ENCODE data around the gene SLC35A4. TPM values are rescaled to one million over a fixed set of nuclear protein-coding genes. Genes with fewer than 3 reads are reported as not detected.

Gene SLC35A4
- total RNA-seq, 1 donor from 2014 or later: 13.2 TPM

DNA sequence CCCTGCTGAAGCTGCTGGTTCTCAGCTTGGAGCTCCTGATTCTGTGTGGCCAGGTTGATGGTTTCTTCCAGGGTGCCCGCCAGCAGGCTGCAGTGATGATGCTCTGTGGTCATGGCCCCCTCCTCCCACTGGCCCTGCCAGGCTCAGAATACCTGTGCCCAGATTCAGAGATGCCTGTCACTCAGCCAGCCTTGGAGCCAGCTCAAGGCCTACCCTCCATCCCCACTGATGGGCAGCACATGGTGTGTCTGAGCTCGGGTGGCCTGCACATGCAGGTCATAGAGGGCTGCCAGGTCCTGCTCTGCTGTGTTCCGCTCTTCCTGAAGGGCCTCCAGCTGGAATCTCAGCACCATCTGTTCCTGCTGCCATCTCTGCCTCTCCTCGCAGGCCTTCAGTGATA lies 5.4 kb downstream of the SLC35A4 start:
- no peak overlapping the region for H3K4me3 ChIP-seq (ENCODE audit: low read depth, low read length)
- no peaks in the 10 kb centered on the region for H3K27me3 ChIP-seq (ENCODE audit: control insufficient read depth, insufficient read depth, low read length)
- DNase-seq (ENCODE audit: low read depth): no peak
- peaks cover 19% of the 10 kb centered on the region for H3K36me3 ChIP-seq (ENCODE audit: control insufficient read depth, insufficient read depth, low read length)
- TF ChIP-seq, protein P1, sequence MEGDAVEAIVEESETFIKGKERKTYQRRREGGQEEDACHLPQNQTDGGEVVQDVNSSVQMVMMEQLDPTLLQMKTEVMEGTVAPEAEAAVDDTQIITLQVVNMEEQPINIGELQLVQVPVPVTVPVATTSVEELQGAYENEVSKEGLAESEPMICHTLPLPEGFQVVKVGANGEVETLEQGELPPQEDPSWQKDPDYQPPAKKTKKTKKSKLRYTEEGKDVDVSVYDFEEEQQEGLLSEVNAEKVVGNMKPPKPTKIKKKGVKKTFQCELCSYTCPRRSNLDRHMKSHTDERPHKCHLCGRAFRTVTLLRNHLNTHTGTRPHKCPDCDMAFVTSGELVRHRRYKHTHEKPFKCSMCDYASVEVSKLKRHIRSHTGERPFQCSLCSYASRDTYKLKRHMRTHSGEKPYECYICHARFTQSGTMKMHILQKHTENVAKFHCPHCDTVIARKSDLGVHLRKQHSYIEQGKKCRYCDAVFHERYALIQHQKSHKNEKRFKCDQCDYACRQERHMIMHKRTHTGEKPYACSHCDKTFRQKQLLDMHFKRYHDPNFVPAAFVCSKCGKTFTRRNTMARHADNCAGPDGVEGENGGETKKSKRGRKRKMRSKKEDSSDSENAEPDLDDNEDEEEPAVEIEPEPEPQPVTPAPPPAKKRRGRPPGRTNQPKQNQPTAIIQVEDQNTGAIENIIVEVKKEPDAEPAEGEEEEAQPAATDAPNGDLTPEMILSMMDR (IDR thresholded peaks at IDR 0.05; ENCODE audit: insufficient read depth, low read length, severe bottlenecking): no peak
- FAIRE-seq: no peak

DNA sequence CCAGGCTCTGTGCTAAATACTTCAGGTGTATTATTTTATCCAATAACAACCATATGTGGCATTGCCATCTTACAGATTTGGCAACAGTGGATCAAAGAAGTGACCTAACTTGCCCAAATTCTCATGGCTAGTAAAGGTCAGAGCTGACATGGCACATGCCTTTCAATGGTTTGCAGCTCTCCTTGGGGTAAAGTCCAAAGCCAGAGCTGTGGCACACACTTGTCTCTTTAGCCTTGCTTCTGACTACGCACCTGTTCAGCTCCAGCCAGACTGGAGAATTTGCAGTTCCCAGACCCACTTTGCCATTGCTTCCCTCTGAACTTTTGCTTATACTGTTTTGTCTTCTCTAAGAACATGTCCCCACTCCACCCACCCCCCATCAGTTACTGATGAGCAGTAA lies 5.9 kb downstream of the SLC35A4 start:
- peaks cover 19% of the 10 kb centered on the region for H3K36me3 ChIP-seq (ENCODE audit: control insufficient read depth, insufficient read depth, low read length)
- DNase-seq (ENCODE audit: low read depth): no peak
- no peaks in the 10 kb centered on the region for H3K27me3 ChIP-seq (ENCODE audit: control insufficient read depth, insufficient read depth, low read length)
- H3K4me3 ChIP-seq (ENCODE audit: low read depth, low read length): no peak overlapping the region
- FAIRE-seq: peak; percentile 47
- TF ChIP-seq, protein P1 (IDR thresholded peaks at IDR 0.05; ENCODE audit: insufficient read depth, low read length, severe bottlenecking): no peak

DNA sequence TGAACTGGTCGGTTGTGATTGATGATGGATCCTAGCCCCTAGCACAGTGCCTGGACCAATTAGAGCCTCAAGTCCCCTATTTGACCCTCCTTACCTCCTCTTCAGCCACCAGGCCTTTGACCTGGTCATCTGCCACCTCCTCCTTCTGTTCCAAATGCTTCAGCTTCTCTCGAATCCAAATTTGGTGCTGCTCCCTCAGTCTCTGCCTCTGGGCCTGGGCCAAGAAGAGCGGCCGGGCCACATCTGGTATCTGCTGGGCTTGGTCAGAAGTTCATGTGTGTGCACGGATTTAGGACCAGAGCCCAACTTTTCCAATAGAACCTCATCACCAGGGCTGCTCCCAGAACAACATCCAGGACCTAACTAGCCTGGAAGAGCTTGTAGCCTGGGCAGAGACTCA lies 6.5 kb downstream of the SLC35A4 start:
- peaks cover 19% of the 10 kb centered on the region for H3K36me3 ChIP-seq (ENCODE audit: control insufficient read depth, insufficient read depth, low read length)
- no peaks in the 10 kb centered on the region for H3K27me3 ChIP-seq (ENCODE audit: control insufficient read depth, insufficient read depth, low read length)
- TF ChIP-seq, protein P1 (IDR thresholded peaks at IDR 0.05; ENCODE audit: insufficient read depth, low read length, severe bottlenecking): no peak
- no peak for DNase-seq (ENCODE audit: low read depth)
- no peak for FAIRE-seq
- H3K4me3 ChIP-seq (ENCODE audit: low read depth, low read length): no peak overlapping the region

DNA sequence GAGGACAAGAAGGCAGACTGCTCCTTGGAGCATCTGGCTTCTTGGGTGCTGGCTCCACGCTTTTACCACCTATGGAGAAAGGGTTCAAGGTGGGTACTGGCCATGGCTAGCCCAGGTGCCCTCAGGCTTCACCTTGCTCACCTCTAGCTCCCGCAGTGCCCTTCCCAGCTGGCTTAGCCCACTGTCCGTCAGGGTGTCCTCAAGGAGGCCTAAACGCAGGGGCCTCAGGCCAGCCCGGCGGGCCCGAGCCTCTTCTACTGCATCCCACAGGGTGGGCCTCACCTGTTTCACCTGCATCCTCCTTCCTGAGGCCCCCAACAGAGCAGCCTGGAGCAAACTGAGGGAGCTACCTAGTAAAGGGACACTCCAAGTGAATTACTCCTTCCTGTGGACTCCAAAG lies 9.1 kb downstream of the SLC35A4 start:
- Histone ChIP-seq H3K27me3 (ENCODE audit: control insufficient read depth, insufficient read depth, low read length) (no peaks in the 10 kb centered on the region), H3K4me3 (ENCODE audit: low read depth, low read length) (no peak overlapping the region), H3K36me3 (ENCODE audit: control insufficient read depth, insufficient read depth, low read length) (no peaks in the 10 kb centered on the region)
- TF ChIP-seq, protein P1 (IDR thresholded peaks at IDR 0.05; ENCODE audit: insufficient read depth, low read length, severe bottlenecking): no peak
- DNase-seq (ENCODE audit: low read depth) (no peak), FAIRE-seq (no peak)

DNA sequence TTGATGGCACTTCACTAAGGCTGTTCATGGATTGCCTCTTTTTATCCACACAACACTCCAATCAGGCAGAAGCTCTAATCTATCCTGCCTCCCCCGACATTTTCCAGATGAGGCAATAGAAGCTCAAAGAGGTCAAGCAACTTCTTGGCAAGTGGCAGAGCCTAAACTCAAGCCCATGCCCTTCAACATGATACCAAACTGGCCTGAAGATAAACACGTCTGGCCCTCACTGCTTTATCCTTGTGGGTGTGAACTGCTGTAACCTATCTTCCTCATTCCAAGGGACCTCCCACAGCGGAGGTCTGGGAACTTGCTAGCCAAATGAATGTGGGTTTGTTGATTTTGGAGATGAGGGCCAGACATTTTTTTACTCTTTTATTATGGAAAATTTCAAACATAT lies 9.5 kb downstream of the SLC35A4 start:
- TF ChIP-seq, protein P1 (IDR thresholded peaks at IDR 0.05; ENCODE audit: insufficient read depth, low read length, severe bottlenecking): no peak
- Histone ChIP-seq H3K36me3 (ENCODE audit: control insufficient read depth, insufficient read depth, low read length) (no peaks in the 10 kb centered on the region), H3K4me3 (ENCODE audit: low read depth, low read length) (no peak overlapping the region), H3K27me3 (ENCODE audit: control insufficient read depth, insufficient read depth, low read length) (no peaks in the 10 kb centered on the region)
- DNase-seq (ENCODE audit: low read depth) (no peak), FAIRE-seq (no peak)

DNA sequence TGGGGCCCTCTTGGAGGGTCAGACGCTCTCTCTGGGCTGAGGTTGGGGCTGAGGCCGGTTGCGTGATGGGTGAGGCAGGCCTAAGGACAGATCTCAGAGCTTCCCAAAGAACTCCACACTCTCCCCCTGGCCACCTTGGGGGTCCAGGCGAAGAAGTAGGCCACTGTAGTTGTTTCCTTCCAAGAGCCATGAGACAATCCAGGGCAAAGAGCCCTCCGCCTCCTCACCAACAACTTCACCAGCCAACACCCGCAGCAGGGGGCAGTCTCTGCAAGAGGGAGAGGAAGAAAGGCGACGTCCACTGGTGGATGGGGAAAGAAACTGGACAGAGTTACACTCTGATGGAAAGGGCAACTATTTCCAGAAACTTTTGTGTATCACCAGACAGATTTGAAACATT lies 10.7 kb downstream of the SLC35A4 start:
- H3K27me3 ChIP-seq (ENCODE audit: control insufficient read depth, insufficient read depth, low read length): no peaks in the 10 kb centered on the region
- no peaks in the 10 kb centered on the region for H3K36me3 ChIP-seq (ENCODE audit: control insufficient read depth, insufficient read depth, low read length)
- no peak overlapping the region for H3K4me3 ChIP-seq (ENCODE audit: low read depth, low read length)
- FAIRE-seq (no peak), DNase-seq (ENCODE audit: low read depth) (no peak)
- TF ChIP-seq, protein P1 (IDR thresholded peaks at IDR 0.05; ENCODE audit: insufficient read depth, low read length, severe bottlenecking): peak; percentile 59
